ENCODE data around the gene NKD1. TPM values are rescaled to one million over a fixed set of nuclear protein-coding genes. Genes with fewer than 3 reads are reported as not detected.

Gene NKD1
- total and polyA plus RNA-seq, 4 donors: 2.3 to 14.1 (median 8.0) TPM

- peak within 1 kb of the TSS in 1 of 2 donors; percentile 53 for H3K9ac ChIP-seq (ENCODE audit: insufficient read depth in 1 of 2, low read length in 2 of 2)
- H3K4me1 ChIP-seq (ENCODE audit: control insufficient read depth in 5 of 5, insufficient read depth in 5 of 5, low read length in 5 of 5): peaks cover 0 to 26% (median 0%) of the 10 kb centered on the region in 5 donors
- 6 to 15% methylated on average over 48 to 56 of the region's 56 CpGs for WGBS, 2 donors
- ATAC-seq (ENCODE audit: insufficient read depth, low FRiP score) (no peak), DNase-seq (peak; percentile 26 to 42 (median 37))
- H3K36me3 ChIP-seq (ENCODE audit: control insufficient read depth in 4 of 4, insufficient read depth in 4 of 4, low read length in 4 of 4): no peaks in the 10 kb centered on the region
- H3K4me3 ChIP-seq: no peak within 1 kb of the TSS
- H3K27ac ChIP-seq (ENCODE audit: low read depth in 1 of 2, low read length in 1 of 2): no peak within 1 kb of the TSS
- H3K9me3 ChIP-seq (ENCODE audit: control insufficient read depth in 4 of 4, insufficient read depth in 3 of 4, low read length in 3 of 4): no peaks in the 10 kb centered on the region
- TF ChIP-seq CTCF (IDR thresholded peaks at IDR 0.05; ENCODE audit: control extremely low read depth, extremely low read depth): no peak
- H3K27me3 ChIP-seq (ENCODE audit: control insufficient read depth in 3 of 3, insufficient read depth in 3 of 3, low read length in 2 of 3): no peaks in the 10 kb centered on the region
These were observed 145.0 kb downstream of the NKD1 start, which contains the start of gene NOD2 for GRCh38 chr16:50692999-50693781. NOD2 (plus strand) TSS chr16:50693606; CDS start chr16:50699496, 5,890 bp downstream.

- no peak for TF ChIP-seq CTCF (IDR thresholded peaks at IDR 0.05; ENCODE audit: control extremely low read depth, extremely low read depth)
- no peak for DNase-seq
- peaks cover 0 to 26% (median 0%) of the 10 kb centered on the region in 5 donors for H3K4me1 ChIP-seq (ENCODE audit: control insufficient read depth in 5 of 5, insufficient read depth in 5 of 5, low read length in 5 of 5)
- WGBS, 2 donors: 92 to 95% methylated on average over 2 of the region's 2 CpGs
- no peaks in the 10 kb centered on the region for H3K36me3 ChIP-seq (ENCODE audit: control insufficient read depth in 4 of 4, insufficient read depth in 4 of 4, low read length in 4 of 4)
- H3K4me3 ChIP-seq: no peak overlapping the region
- H3K27ac ChIP-seq (ENCODE audit: low read depth in 1 of 2, low read length in 1 of 2): no peak overlapping the region
- no peak for ATAC-seq (ENCODE audit: insufficient read depth, low FRiP score)
- H3K9me3 ChIP-seq (ENCODE audit: control insufficient read depth in 4 of 4, insufficient read depth in 3 of 4, low read length in 3 of 4): no peaks in the 10 kb centered on the region
- H3K9ac ChIP-seq (ENCODE audit: insufficient read depth in 1 of 2, low read length in 2 of 2): no peak overlapping the region
- H3K27me3 ChIP-seq (ENCODE audit: control insufficient read depth in 3 of 3, insufficient read depth in 3 of 3, low read length in 2 of 3): no peaks in the 10 kb centered on the region
These were observed 146.0 kb downstream of the NKD1 start for GRCh38 chr16:50694206-50694605.

- Histone ChIP-seq H3K4me1 (ENCODE audit: control insufficient read depth in 5 of 5, insufficient read depth in 5 of 5, low read length in 5 of 5) (peaks cover 0 to 26% (median 0%) of the 10 kb centered on the region in 5 donors), H3K4me3 (no peak overlapping the region), H3K36me3 (ENCODE audit: control insufficient read depth in 4 of 4, insufficient read depth in 4 of 4, low read length in 4 of 4) (no peaks in the 10 kb centered on the region), H3K27ac (ENCODE audit: low read depth in 1 of 2, low read length in 1 of 2) (peak overlapping the region in 1 of 2 donors; percentile 17), H3K9me3 (ENCODE audit: control insufficient read depth in 4 of 4, insufficient read depth in 3 of 4, low read length in 3 of 4) (no peaks in the 10 kb centered on the region), H3K9ac (ENCODE audit: insufficient read depth in 1 of 2, low read length in 2 of 2) (no peak overlapping the region), H3K27me3 (ENCODE audit: control insufficient read depth in 3 of 3, insufficient read depth in 3 of 3, low read length in 2 of 3) (no peaks in the 10 kb centered on the region)
- DNase-seq (peak in 1 of 3 donors; percentile 32), ATAC-seq (ENCODE audit: insufficient read depth, low FRiP score) (no peak)
- no peak for TF ChIP-seq CTCF (IDR thresholded peaks at IDR 0.05; ENCODE audit: control extremely low read depth, extremely low read depth)
- WGBS, 2 donors: 89 to 90% methylated on average over 9 of the region's 9 CpGs
These were observed 147.1 kb downstream of the NKD1 start for GRCh38 chr16:50695017-50696000.

All from lung (tissue), 12 donors.